ENCODE measurements around the gene ADARB1. TPM values are rescaled to one million over a fixed set of nuclear protein-coding genes. Genes with fewer than 3 reads are reported as not detected.

ADARB1 gene
- polyA plus RNA-seq, 1 of the 3 experiments (the other 2 are of a cell fraction): 7.8 TPM

DNA sequence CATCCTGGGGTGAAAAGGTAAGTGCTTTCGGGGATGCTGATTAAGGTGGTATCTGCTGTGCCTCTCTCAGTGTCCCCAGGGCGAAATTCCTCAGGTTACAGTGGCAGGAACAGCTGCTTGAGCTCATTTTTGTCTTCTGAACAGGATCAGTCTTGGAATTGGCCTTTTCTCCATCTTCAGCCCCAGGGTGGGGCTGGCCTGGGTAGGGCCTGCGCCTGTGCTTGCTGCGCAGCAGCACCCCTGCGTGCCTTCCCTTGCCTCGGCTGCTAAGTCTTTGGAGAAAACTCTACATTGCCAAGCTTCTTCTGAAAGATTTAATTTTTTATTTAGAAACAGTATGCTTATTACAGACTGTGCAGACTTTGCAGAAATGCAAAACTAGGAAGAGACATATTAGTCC lies 41.7 kb downstream of the ADARB1 start (continued):
- TF ChIP-seq, protein P1, sequence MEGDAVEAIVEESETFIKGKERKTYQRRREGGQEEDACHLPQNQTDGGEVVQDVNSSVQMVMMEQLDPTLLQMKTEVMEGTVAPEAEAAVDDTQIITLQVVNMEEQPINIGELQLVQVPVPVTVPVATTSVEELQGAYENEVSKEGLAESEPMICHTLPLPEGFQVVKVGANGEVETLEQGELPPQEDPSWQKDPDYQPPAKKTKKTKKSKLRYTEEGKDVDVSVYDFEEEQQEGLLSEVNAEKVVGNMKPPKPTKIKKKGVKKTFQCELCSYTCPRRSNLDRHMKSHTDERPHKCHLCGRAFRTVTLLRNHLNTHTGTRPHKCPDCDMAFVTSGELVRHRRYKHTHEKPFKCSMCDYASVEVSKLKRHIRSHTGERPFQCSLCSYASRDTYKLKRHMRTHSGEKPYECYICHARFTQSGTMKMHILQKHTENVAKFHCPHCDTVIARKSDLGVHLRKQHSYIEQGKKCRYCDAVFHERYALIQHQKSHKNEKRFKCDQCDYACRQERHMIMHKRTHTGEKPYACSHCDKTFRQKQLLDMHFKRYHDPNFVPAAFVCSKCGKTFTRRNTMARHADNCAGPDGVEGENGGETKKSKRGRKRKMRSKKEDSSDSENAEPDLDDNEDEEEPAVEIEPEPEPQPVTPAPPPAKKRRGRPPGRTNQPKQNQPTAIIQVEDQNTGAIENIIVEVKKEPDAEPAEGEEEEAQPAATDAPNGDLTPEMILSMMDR (IDR thresholded peaks at IDR 0.05): no peak
- TF ChIP-seq SMC3 (IDR thresholded peaks at IDR 0.05; ENCODE audit: low read depth, low read length) (no peak), RCOR1 (IDR thresholded peaks at IDR 0.05; ENCODE audit: low read length) (no peak)
- TF ChIP-seq, protein P2, sequence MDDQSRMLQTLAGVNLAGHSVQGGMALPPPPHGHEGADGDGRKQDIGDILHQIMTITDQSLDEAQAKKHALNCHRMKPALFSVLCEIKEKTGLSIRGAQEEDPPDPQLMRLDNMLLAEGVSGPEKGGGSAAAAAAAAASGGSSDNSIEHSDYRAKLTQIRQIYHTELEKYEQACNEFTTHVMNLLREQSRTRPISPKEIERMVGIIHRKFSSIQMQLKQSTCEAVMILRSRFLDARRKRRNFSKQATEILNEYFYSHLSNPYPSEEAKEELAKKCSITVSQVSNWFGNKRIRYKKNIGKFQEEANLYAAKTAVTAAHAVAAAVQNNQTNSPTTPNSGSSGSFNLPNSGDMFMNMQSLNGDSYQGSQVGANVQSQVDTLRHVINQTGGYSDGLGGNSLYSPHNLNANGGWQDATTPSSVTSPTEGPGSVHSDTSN (IDR thresholded peaks at IDR 0.05): no peak

DNA sequence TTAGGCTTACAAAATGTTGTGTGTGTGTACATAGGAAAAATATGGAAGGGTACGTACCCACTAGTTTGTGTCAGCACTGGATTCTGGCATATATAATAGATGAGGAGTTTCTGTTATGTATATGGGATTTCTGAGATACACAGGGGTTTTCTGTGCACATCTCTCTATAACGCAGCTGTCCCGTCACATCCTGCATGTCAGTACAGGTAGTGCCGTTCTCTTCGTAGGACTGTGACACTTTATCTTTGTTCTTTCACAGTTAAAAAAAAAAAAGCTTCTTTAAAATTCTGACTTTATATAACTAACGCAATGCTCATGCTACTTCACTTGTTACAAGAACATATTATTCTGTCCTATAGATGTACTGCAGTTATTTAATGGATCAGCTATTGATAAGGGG lies 42.9 kb downstream of the ADARB1 start:
- no peak for DNase-seq
- POLR2A ChIA-PET: no interaction called here
- no peaks in the 10 kb centered on the region for H3F3A ChIP-seq (replicated peaks; ENCODE audit: insufficient read depth)
- H3K9me3 ChIP-seq: no peaks in the 10 kb centered on the region
- WGBS (ENCODE audit: low lambda C conversion rate): 95% methylated on average over 6 of the region's 6 CpGs
- no peak overlapping the region for H3K4me3 ChIP-seq (ENCODE audit: low read depth in 2 of 2, low read length in 1 of 2)
- no peak overlapping the region for H3K27ac ChIP-seq (ENCODE audit: low read depth in 2 of 2, low read length in 1 of 2)
- H3K79me2 ChIP-seq (ENCODE audit: insufficient read depth): peaks cover 5% of the 10 kb centered on the region
- H3K4me1 ChIP-seq (ENCODE audit: control insufficient read depth in 1 of 2, insufficient read depth in 2 of 2, low read depth in 1 of 2, low read length in 1 of 2): peaks cover 0 to 23% of the 10 kb centered on the region in 2 experiments; a peak in 1 of 4 replicates
- no peaks in the 10 kb centered on the region for H3K9me2 ChIP-seq
- H3K9ac ChIP-seq: no peak overlapping the region
- peaks cover 0 to 11% of the 10 kb centered on the region in 2 experiments for H3K36me3 ChIP-seq (replicated peaks in 1 of 2; ENCODE audit: control insufficient read depth in 1 of 2, insufficient read depth in 2 of 2, low read length in 1 of 2)
- no peak overlapping the region for H2AFZ ChIP-seq (ENCODE audit: low read depth)
- no peaks in the 10 kb centered on the region for H4K20me1 ChIP-seq (ENCODE audit: insufficient read depth)
- H3K4me2 ChIP-seq: no peak overlapping the region
- TF ChIP-seq GATA2 (CRISPR knock-in tag; IDR thresholded peaks at IDR 0.05) (no peak), MAX (IDR thresholded peaks at IDR 0.05; ENCODE audit: low read depth) (no peak), CHD2 (IDR thresholded peaks at IDR 0.05; ENCODE audit: low read length, partially characterized antibody) (no peak)
- TF ChIP-seq, protein P3, sequence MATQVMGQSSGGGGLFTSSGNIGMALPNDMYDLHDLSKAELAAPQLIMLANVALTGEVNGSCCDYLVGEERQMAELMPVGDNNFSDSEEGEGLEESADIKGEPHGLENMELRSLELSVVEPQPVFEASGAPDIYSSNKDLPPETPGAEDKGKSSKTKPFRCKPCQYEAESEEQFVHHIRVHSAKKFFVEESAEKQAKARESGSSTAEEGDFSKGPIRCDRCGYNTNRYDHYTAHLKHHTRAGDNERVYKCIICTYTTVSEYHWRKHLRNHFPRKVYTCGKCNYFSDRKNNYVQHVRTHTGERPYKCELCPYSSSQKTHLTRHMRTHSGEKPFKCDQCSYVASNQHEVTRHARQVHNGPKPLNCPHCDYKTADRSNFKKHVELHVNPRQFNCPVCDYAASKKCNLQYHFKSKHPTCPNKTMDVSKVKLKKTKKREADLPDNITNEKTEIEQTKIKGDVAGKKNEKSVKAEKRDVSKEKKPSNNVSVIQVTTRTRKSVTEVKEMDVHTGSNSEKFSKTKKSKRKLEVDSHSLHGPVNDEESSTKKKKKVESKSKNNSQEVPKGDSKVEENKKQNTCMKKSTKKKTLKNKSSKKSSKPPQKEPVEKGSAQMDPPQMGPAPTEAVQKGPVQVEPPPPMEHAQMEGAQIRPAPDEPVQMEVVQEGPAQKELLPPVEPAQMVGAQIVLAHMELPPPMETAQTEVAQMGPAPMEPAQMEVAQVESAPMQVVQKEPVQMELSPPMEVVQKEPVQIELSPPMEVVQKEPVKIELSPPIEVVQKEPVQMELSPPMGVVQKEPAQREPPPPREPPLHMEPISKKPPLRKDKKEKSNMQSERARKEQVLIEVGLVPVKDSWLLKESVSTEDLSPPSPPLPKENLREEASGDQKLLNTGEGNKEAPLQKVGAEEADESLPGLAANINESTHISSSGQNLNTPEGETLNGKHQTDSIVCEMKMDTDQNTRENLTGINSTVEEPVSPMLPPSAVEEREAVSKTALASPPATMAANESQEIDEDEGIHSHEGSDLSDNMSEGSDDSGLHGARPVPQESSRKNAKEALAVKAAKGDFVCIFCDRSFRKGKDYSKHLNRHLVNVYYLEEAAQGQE (IDR thresholded peaks at IDR 0.05; ENCODE audit: low read depth, low read length): no peak
- CTCF ChIA-PET: interaction anchor here (0.6 to 2.4 kb wide), 8 partner anchors 11 to 168 kb away, joined by 3 to 14 read pairs (median 5); no protein-coding TSS in a partner anchor
- no peaks in the 10 kb centered on the region for H3K27me3 ChIP-seq (ENCODE audit: insufficient read depth)
